ENCODE data around the gene NAGLU.

The NAGLU gene

DNA sequence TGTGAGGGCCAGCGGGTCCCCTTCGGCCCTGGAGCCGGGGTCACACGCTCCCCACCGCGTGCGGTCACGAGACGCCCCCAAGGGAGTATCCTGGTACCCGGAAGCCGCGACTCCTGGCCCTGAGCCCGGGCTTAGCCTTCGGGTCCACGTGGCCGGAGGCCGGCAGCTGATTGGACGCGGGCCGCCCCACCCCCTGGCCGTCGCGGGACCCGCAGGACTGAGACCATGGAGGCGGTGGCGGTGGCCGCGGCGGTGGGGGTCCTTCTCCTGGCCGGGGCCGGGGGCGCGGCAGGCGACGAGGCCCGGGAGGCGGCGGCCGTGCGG, at the start of gene NAGLU:
Gene NAGLU (plus strand): TSS at position 194 of the 324 bp plus-strand sequence. CDS start 32 bp downstream, at position 226.
- DNase-seq (ENCODE audit: low read depth): peak; percentile 81

DNA sequence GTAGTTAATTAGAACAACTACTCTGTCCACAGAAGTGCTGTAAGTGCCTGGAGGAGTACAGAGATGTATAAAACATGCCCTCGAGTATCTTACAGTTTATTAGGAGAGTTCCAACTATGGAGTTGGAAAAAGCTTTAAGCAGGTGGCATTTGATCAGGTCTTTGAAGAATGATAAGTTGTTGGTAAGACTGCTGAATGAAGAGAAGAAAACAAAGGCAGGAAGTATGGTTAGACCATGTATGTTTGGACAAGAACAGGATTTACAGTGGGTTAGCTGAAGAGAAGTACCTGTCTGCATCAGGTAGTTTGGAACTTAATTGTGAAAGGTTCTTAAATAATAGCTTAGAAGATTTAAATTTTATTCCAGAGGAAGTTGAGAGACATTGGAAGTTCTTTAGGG, 48.0 kb upstream of the NAGLU start:
- no peak for DNase-seq (ENCODE audit: low read depth)

DNA sequence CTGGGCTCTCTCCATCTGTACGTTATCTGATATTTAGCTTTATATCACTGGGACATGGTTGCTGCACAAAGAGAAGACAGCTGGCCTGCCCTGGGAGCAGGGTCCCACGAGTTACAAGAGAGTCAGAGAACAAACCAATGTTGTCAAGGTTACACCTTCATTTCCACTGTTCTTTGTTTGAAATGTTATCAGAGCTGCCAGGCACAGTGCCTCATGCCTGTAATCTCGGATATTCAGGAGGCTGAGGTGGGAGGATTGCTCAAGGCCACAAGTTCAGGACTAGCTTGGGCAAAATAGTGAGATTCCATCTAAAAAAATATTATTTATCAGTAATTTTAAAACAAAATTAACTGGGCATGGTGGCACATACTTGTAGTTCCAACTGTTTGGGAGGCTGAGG, 42.7 kb upstream of the NAGLU start:
- DNase-seq (ENCODE audit: low read depth): no peak

DNA sequence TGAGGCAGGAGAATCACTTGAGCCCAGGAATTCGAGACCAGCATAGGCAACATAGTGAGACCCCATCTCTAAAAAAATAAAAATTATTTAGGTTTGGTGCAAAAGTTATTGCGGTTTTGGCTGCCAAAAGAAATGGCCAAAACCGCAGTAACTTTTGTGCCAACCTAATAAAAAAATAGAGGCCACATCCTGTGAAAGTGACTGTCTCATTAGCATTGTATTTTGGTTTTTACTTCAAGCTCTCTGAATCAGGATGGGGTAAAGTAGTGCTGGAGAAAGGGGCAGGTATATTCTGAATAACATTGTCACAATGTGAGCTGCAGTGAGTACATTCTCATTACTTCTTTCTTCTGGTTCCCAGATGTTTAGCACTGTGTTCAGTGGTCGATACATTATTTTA, 41.4 kb upstream of the NAGLU start:
- no peak for DNase-seq (ENCODE audit: low read depth)

DNA sequence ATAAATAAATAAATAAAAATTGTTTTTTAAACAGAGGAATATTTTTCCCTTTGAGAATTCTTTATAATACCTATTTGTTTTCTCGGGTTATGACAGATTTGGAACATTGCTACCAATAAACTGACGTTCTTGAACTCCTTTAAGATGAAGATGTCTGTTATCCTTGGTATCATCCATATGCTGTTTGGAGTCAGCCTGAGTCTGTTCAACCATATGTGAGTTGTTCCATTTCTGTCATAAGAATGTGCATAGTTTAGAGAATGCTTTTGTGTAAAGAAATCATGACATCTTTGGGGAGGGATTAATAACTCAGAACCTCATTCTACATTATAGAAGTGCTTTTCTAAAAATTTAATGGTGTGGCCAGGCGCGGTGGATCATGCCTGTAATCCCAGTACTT, 37.2 kb upstream of the NAGLU start:
- DNase-seq (ENCODE audit: low read depth): no peak

DNA sequence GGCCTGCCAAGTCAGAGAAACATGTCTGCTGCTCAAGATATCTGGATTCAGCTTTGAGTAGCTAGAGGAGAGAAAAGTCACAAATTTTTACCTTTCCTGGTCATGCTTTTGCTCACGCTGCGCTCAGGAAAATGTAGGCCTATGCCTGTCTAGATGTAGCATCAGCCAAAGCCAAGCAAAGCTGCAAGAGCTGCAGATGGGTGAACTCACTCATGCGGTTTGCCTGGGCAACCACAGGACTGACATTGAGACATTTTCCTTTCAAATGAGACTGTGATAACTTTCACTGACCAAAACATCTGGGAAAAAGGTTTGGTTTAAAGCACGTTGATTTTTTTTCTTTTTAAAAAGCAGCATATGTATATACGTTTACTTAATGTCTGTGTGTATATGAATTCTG, 34.0 kb upstream of the NAGLU start:
- no peak for DNase-seq (ENCODE audit: low read depth)

DNA sequence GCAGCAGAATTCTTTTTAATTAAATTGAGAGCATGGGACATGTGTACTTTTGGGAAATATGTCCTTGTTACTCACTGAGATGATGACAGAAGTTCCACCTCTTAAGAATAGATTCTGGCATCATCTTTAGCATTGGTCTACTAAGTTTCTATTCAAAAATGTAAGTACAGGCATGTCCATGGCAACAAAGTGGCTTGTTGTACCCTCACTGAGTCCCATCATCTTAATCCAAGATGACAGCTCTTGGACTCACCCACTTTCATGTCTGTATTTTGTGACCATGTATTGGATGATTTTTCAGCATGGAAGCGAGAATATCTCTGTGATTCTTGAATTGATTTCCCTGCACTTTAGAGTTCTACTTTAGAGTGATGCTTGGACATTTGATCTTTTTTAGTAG, 33.1 kb upstream of the NAGLU start:
- DNase-seq (ENCODE audit: low read depth): no peak

DNA sequence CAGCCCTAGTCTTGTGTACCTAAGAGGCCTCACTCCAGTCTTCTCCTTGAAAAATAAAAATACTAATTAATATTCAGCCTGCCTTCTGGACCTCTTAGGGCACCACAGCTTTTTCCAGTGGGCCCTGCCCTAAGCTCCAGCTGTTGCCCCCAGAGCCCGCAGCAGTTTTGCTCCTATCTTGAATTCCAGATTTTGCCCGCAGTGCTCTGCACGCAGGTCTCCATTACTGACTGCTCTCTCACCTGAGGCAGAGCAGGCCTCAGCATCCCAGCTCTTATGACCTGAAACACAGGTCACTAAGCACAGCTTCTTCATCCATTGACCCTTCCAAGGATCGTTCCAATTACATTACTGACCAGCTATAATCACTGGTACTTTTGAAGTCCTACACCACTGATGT, 28.4 kb upstream of the NAGLU start:
- DNase-seq (ENCODE audit: low read depth): no peak

DNA sequence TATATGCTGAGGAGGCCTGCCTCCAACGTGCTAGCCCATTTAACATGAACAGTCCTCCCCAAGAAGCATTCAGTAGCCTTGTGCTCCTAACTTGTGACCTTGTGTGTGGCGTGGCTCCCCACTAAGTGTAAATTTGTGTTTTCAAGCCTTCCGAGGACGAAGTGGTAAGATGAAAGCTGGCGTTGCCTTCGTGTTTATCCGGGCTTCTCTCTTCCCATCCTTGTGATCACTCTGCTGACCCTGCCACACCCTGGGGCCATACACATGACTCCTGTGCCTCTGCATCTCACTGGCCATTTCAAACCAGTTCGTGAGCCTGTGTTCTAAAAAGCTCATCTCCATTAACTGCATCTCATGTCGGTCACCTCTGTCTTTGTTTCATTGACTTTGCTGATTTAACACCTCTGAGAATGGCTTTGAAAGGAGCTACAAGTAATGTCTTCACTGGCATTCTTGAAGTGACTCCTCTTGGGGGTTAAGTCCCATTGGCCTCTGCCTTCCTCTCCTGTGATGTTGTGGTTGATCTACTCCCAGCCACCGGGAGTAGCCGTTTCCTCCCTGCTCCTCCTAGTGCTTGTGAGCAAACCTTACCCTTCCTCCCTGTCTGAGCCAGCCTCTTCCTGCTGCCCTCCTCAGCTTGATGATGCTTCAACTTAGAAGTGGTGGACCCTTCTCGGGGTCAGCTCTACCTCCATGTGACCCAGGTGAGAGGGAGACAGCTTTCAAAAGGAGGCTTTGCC, 27.4 kb upstream of the NAGLU start:
- DNase-seq (ENCODE audit: low read depth): no peak

DNA sequence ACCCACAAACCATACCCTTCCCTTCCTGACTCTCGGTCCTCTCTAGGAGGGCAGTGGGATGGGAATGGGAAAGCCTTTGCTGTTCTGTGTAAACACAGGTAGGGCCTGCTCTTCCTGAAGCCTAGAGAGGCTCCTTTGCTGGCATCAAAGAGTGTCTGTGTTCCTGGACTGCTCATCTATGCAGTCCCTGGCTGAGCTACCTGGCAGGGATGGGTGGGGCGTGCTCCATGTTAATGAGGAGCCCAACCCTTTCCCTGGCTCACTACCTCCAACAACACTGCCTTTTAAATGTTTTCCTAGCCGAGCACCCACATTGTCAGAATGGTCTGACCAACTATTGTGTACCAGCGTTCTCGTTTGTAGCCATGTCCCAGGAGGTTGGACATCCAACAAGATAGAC, 26.6 kb upstream of the NAGLU start:
- DNase-seq (ENCODE audit: low read depth): no peak

DNA sequence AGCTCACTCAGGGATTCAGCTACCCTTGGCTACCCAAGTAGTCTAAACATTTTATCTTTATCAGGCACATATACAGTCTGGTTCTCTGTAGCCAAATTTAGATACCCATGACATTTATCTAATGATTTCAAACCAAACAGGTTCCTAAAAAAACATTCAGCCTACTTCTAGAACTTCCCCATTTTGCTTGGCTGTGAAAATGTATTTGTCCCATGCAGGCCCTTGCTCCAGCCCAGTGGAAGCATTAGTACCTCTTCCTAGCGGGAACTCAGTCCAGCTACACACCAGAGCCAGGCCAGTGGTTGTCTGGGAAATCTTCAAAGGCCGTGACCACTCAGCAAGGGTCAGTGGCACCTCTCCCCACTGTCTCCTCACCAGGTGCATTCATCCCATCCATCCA, 26.2 kb upstream of the NAGLU start:
- no peak for DNase-seq (ENCODE audit: low read depth)

DNA sequence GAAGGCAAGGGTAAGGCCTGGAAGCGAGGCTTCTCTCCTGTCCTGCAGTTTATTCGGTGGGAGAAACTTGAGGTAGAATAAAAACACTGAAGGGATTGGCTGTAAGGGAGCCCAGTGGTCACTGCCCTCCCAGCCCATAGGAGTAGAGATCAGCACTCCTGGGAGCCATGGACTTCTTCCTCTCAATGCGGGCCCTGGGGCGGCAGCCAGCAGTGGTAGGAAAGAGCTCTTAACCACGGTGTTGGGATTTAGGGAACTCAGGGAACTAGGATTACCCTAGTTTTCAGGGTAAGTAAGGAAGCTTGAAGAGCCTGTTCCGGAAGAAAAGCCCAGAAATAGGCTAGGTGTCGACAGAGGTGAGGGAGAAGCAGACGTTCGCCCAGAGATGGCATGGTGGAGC, 23.8 kb upstream of the NAGLU start:
- DNase-seq (ENCODE audit: low read depth): no peak

DNA sequence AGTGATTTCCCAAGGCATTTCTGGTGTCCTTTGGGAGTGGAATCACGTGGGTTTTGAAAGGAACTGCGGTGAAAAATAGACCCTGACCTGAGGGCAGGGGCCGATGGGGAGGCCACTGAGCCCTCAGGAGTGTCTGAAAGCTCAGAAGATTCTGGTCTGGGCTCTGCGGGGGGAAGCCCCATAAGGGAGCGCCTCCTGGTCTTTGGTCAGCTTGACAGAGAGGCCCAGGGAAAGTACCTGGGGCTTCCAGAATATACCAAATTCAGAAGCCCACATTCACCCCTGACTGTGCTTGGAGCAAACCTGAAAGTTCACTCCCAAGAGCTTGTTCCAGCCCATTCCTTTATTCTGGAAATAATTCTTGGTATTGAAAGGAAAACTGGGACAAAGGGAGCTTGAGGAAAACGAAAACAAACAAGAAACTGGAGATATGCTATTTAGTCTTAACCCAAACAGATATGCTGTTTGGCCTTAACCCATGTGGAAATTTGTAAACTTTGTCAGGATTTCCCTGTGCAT, 23.2 kb upstream of the NAGLU start:
- no peak for DNase-seq (ENCODE audit: low read depth)

DNA sequence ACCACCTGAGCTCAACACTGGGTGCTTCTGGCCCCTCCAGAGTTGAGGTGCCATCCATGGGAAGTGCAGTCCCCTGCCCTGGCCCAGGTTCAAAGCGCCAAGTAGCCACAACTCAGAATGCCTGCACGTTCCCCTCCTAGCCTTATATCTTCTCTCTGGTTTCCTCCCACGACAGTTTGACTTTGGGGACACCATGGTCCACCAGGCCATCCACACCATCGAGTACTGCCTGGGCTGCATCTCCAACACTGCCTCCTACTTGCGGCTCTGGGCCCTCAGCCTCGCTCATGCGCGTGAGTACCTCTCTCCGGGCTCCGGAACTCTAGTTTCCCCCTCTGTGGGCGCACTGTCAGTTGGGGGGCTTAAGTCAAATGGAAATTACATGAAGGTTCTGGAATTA, 22.4 kb upstream of the NAGLU start:
- no peak for DNase-seq (ENCODE audit: low read depth)

DNA sequence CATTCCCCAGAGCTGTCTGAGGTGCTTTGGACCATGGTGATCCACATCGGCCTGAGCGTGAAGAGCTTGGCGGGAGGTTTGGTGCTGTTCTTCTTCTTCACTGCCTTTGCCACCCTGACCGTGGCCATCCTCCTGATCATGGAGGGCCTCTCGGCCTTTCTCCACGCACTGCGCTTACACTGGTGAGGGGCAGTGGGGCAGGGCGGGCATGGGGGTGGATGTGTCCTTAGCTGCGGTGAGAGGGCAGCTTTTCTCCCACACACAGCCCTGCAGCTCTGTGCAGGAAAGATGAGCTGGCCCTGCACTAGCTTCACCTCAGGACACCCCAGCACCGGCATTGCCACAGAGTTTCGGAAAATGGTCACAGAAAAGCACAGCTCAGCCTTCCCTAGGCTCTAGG, 21.8 kb upstream of the NAGLU start:
- DNase-seq (ENCODE audit: low read depth): no peak

DNA sequence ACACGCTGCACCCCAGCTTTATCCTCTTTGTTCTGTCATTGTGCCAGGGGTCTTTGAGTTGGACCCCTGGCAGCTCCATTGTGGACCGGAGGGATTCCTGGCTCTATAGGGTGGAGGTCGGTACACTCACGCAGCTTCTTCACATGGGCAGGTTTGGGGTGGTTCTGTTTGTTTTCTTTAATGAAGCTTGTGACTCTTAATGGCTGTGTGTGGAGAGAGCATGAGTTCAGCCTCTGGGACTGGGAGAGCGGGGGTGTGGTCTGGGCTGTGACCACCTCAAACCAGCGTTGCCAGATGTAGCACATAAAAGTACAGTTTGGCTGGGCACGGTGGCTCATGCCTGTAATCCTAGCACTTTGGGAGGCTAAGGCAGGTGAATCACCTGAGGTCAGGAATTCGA, 21.2 kb upstream of the NAGLU start:
- no peak for DNase-seq (ENCODE audit: low read depth)

DNA sequence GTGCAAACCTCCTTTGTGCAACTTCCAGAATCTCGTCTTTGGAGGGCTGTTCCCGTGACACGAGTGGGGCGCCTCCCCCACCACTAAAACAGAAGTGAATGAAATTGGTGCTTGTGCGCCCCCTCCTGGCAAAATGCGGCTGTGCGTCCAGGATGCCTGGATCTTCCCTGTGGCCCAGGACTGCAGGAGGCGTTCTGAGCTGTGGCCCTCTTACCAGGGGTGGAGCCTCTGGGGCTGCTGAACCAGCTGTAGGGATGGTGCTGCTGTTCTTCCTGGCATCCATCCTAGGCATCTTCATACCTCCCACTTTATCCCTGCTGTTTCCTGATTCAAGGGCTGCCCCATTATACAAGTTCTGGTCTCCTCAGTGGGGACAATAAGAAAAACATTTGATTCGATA, 18.5 kb upstream of the NAGLU start:
- DNase-seq (ENCODE audit: low read depth): peak; percentile 73

DNA sequence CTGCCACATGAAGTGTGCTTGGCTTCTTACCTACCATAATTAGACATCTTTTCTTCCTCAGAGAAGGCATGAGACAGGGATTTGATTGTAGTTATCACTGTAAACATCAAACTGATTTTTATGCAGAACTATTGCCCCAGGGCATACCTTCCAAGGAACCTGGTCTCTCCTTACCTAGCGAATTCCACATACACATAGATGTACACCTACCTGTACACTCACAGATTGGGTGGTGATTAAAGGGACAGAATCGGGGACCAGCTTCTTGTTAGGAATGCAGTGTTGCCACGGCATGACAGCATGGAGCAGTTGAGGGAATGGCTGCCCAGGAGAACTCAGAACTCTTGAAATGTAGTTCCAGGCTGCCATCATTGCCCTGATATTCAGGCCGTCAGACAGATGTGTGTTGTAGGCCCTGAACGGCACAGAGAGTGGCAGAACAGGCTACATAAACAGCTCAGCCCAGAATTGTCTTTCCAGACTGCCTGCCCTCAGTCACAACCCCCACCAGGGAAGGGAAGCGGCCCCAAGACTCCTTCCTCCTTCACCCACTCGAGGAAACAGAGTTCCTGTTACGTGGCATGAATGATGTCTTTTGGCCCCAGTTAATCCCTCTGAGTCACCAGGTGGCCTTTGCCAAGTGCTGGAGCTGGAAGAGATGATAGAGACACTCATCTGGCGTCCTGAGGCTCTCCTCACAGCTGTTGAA, 17.8 kb upstream of the NAGLU start:
- no peak for DNase-seq (ENCODE audit: low read depth)

DNA sequence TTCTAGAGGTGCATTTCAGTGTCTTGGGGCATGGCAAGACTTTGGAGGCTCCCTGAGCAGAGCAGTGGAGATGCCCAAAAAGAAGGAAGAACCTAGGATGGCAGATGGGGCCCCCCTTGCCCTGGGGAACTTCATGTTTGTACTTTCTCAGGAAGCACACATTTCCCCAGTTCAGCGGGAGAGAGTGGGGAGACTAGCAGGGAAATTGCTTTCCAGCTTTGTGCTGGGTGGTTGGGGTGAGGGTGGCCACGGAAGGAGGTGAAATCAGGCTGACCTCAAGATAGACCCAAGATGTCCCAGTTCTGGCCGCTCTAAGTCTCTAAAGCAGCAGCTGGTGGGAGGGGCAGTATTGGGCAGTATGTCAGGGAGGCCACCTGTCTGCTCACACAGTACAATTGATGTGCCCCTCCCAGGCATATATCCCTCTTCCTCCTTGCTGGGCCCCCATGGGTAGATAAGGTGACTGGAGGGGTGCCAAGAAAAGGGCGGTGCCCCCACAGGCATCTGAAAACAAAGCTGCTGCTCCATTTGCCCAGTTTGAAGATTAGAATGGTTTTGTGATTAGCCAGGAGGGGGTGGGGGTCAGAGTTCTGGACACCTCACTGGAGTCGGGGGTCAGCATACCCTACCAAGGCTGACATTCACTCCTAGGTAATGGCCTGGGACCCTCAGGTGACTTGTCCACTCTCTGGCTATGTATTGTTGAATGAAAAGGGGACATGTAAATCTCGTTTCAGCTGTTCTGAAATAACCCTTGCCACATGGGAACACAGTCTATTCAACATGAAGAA, 17.1 kb upstream of the NAGLU start:
- DNase-seq (ENCODE audit: low read depth): no peak

DNA sequence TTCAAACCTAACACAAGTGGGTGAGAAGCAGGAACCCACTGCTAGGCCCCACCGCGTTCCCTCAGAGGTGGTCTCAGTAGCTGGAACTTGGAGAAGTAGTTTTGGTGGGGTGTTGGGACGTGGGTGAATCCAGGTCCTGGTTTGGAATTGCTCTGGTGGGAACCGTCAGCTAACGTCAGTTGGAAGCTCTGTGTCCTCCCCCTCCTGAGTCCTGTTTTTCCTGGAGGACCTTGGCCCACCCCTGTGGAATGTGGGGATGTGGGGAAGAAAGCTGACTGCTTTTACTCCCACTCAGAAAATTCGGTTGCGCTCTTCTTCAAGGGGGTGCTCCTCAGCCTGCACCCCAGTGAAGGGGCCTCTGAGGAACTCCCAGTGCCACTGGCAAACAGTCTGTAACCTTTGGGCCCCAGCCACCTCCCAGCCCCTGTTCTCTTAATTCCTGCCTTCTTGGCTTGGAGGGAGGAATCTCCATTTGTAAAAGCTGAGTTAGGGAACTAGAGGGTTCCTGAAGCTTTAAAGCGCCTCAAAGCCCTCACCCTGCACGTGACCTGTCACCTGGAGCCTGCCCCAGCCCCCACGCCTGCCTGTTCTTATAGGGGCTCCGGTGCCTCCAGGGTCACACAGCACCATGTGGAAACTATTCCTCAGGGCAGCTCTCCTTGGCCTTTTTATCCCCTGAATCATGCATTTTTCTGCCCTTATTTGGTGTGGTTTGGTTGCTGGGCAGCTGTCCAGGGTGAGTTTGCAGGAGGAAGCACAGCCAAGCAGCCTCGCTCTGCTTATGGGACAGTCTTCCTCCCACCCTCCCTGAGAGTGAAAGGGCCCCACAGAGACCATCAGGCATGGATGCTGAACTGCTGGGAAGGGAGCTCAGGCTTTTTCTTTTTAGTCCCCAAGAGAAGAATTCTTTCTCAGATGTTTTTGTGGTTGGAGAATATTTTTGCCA, 16.2 kb upstream of the NAGLU start:
- no peak for DNase-seq (ENCODE audit: low read depth)

DNA sequence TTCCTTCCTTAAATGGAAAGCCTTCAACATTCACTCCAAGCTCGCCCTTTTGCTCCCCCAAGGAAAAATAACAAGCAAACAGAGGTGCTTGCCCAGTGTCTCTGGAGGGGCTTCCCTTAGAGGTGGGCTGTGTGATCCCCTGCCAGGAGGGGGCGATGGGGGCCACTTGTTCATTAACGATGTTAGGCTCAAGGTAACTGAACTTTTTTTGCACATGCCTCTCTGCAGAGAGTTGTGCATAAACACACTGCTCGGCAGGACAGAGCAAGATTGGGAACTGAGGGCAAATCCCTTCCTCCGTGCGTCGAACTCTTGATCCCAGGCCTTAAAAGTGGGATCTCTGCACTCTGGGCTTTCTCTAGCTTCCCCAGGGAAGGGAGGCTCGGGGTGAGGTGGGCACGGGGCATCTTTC, 15.5 kb upstream of the NAGLU start:
- peak; percentile 19 for DNase-seq (ENCODE audit: low read depth)

DNA sequence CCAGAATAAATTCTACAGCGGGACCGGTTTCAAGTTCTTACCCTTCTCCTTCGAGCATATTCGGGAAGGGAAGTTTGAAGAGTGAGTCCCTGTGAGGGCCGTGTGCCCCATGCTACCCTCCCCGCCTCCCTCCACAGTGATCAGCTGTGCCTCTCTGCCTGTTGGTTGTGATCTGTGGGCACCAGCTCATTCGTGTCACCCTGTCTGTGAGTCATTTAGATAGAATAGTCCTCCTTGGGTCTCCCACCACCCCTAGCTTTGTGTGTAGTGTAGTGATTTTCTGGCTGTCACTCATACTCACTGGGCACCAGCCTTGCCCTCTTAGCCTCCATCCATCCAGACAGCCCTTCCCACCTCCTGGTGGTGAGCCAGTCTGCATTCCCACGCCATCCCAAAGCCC, 15.0 kb upstream of the NAGLU start:
- DNase-seq (ENCODE audit: low read depth): no peak

Data from stimulated activated CD8-positive, alpha-beta memory T cell treated with anti-CD3 and anti-CD28 coated beads, Interleukin-4, amount 100 ng/mL, for 24 hours (primary cell).